ENCODE measurements around the gene ISYNA1. TPM values are rescaled to one million over a fixed set of nuclear protein-coding genes. Genes with fewer than 3 reads are reported as not detected.

Gene ISYNA1
- total RNA-seq, 2 donors from 2014 or later, result 24.1 to 49.4 TPM

DNA sequence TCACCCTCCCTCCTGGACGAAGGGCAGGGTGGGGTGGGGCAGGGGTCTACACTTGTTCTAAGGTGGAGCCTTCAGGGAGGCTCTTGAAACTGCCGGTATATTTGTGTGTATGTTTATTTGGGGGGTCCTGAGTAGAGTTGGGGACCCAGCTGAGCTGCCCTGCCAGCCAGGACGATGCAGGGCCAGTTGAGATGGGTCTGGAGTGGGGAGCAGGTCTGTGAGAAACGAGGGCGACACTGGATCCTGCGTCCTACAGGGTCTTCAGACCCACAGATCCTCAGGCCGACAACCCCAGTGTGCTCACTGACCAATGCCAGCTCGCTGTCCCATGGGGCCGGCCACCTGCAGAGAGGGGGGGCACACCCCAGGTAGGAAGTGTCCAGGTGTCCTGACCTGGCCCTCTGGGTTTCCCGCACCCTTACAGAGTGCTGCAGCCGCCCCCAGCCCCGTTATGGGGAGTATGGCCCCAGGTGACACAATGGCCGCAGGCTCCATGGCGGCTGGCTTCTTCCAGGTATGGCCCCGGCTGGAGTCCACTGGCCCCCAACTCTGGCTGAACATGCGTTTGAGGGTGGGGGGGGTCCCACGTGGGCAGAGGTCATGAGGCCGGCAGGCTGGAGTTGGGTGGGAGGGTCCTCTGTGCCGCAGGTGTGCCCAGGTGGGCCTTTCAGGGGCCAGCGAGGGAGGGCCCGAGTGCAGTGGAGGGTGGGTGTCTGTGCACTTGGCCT lies 7.4 kb downstream of the ISYNA1 start:
- Histone ChIP-seq H3K4me1 (peaks cover 0 to 60% of the 10 kb centered on the region in 2 donors), H3K4me3 (no peak overlapping the region), H3K36me3 (no peaks in the 10 kb centered on the region), H3K27ac (no peak overlapping the region), H3K27me3 (no peaks in the 10 kb centered on the region), H3K9me3 (no peaks in the 10 kb centered on the region)
- DNase-seq (ENCODE audit: low spot score), result no peak
- TF ChIP-seq CTCF (IDR thresholded peaks at IDR 0.05), result no peak

- TF ChIP-seq CTCF (IDR thresholded peaks at IDR 0.05), result no peak
- Histone ChIP-seq H3K4me1 (peaks cover 0 to 67% of the 10 kb centered on the region in 2 donors), H3K27me3 (no peaks in the 10 kb centered on the region), H3K9me3 (no peaks in the 10 kb centered on the region), H3K4me3 (peak overlapping the region in 1 of 2 donors; percentile 55), H3K27ac (peak overlapping the region; percentile 63 to 79), H3K36me3 (no peaks in the 10 kb centered on the region)
- DNase-seq (ENCODE audit: low spot score), result no peak
These were observed 8.1 kb downstream of the ISYNA1 start for GRCh38 chr19:18429717-18430416.

- Histone ChIP-seq H3K4me3 (peak overlapping the region; percentile 27 to 55), H3K36me3 (no peaks in the 10 kb centered on the region), H3K4me1 (peaks cover 0 to 69% of the 10 kb centered on the region in 2 donors), H3K27ac (peak overlapping the region; percentile 63 to 79), H3K27me3 (no peaks in the 10 kb centered on the region), H3K9me3 (no peaks in the 10 kb centered on the region)
- no peak for TF ChIP-seq CTCF (IDR thresholded peaks at IDR 0.05)
- DNase-seq (ENCODE audit: low spot score), result peak; percentile 78
These were observed 8.9 kb downstream of the ISYNA1 start for GRCh38 chr19:18428787-18429674.

DNA sequence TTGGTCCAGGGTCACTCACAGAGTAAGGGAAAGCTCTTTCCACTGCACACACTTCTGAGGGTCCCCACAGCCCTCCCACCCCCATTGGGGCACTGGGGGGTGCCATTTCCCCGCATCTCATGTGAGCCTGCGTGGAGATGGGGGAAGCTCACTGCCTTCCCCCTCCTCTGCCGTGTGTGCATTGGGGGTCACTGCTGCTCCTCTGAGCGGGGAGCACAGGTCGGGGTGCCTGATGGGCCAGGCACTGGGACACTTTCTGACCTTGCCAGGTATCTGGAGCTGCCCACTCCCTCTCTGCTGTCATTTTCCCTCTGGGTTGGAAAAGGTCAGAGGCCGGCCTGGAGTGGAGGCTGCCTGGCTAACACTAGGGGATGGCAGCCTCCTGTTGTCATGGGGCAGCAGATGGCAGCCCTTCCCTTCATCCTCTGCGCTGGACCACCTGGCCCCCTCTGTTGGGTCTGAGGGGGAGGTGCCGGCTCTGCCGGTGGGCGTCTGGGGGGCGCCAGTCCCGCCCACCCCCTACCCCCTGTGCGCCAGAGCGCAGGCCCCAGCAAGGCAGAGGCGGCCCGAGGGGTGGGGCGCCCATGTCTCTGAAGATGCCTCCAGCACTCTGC lies 9.7 kb downstream of the ISYNA1 start:
- Histone ChIP-seq H3K4me3 (no peak overlapping the region), H3K27me3 (no peaks in the 10 kb centered on the region), H3K36me3 (no peaks in the 10 kb centered on the region), H3K27ac (peak overlapping the region; percentile 63 to 79), H3K9me3 (no peaks in the 10 kb centered on the region), H3K4me1 (peaks cover 0 to 72% of the 10 kb centered on the region in 2 donors)
- TF ChIP-seq CTCF (IDR thresholded peaks at IDR 0.05), result no peak
- DNase-seq (ENCODE audit: low spot score), result no peak

DNA sequence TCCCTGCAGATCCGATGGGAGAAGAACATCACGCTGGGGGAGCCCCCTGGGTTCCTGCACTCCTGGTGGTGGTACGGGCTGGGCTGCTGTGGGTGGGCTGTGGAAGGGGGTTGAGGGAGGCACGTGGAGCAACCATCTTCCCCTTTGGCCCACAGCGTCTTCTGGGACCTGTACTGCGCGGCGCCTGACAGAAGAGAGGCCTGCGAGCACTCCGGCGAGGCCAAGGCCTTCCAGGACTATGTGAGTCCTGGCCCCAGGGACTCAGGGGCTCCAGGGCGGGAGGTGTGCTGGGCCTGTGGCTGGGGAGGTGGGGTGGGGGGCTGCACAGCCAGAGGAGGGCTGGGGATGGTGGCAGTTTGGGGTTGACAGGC lies 10.2 kb downstream of the ISYNA1 start:
- Histone ChIP-seq H3K4me3 (no peak overlapping the region), H3K27me3 (no peaks in the 10 kb centered on the region), H3K4me1 (peaks cover 0 to 70% of the 10 kb centered on the region in 2 donors), H3K27ac (no peak overlapping the region), H3K9me3 (no peaks in the 10 kb centered on the region), H3K36me3 (no peaks in the 10 kb centered on the region)
- TF ChIP-seq CTCF (IDR thresholded peaks at IDR 0.05), result no peak
- no peak for DNase-seq (ENCODE audit: low spot score)

All from right atrium auricular region (tissue), 2 donors.